Activated CD4-positive, alpha-beta T cell treated with anti-CD3 and anti-CD28 coated beads, Interleukin-2, Interleukin-6, amounts not matched to agents 100 ng/mL and 50 ng/mL, durations not matched to agents 16 hours and 8 hours (primary cell): ENCODE data around the gene NRXN2.
"Not testable (repeated sequence)": the region's sequence is repeated elsewhere in the genome, so short reads cannot be mapped to it uniquely, and the experiment has no call there.

Experiments
- DNase-seq: peaks from one replicate; pipeline ENCODE4 v3.0.0-alpha.2; 2020

Gene NRXN2

GRCh38 chr11:64561984-64562722 is 160.8 kb downstream of the NRXN2 start:
- DNase-seq = no peak

- not testable (repeated sequence) for DNase-seq
These were observed 161.6 kb downstream of the NRXN2 start for GRCh38 chr11:64561429-64561828.

GRCh38 chr11:64560941-64561340 is 162.1 kb downstream of the NRXN2 start:
- DNase-seq = no peak

GRCh38 chr11:64560139-64560771 is 162.7 kb downstream of the NRXN2 start:
- no peak for DNase-seq

- no peak for DNase-seq
These were observed 163.5 kb downstream of the NRXN2 start for GRCh38 chr11:64559351-64560138.

- no peak for DNase-seq
These were observed 164.1 kb downstream of the NRXN2 start for GRCh38 chr11:64558869-64559268.

- no peak for DNase-seq
These were observed 164.8 kb downstream of the NRXN2 start for GRCh38 chr11:64558065-64558745.

- DNase-seq = no peak
These were observed 166.2 kb downstream of the NRXN2 start for GRCh38 chr11:64556721-64557250.
